Caco-2 (cell line): ENCODE results near the gene BRSK2. TPM values are rescaled to one million over a fixed set of nuclear protein-coding genes. Genes with fewer than 3 reads are reported as not detected.

ENCODE experiments used
- BruUV-seq: library from RNA; stranded (reverse); fragments of 400-500 nt; replicated peaks from 2 replicates; lab custom pipeline; 2021; lab: Mats Ljungman, UMichigan
- CTCF ChIA-PET: fragments of 300-600 bp; sonication (Branson Sonifier 250); formaldehyde crosslinking; loops from one replicate; lab custom pipeline; 2022; ENCODE audit warnings: antibody characterized with exemption; lab: Charles Lee
- POLR2A ChIA-PET: fragments of 300-600 bp; sonication (Branson Sonifier 250); formaldehyde crosslinking; loops from one replicate; lab custom pipeline; 2022; ENCODE audit warnings: antibody characterized with exemption; lab: Charles Lee
- DNase-seq, 2 experiments: peaks; one replicate each; pipeline versions ENCODE4 v3.0.0 to v3.0.0-alpha.2; 2020 to 2022
- H3K27me3 ChIP-seq: replicated peaks from 2 replicates; pipeline ENCODE4 v1.6.0; 2011; ENCODE audit warnings: low read length; ENCODE audit not compliant: control insufficient read depth, insufficient read depth
- H3K36me3 ChIP-seq: 2 replicates; pipeline ENCODE4 v1.5.1; 2011; ENCODE audit warnings: low read length; ENCODE audit not compliant: control insufficient read depth, insufficient read depth
- H3K4me1 ChIP-seq: fragments of 250-450 bp; sonication (Bioruptor Pico); 2 replicates; pipeline ENCODE4 v1.5.1; 2020; ENCODE audit warnings: mild to moderate bottlenecking
- H3K4me3 ChIP-seq: 2 replicates; pipeline ENCODE4 v1.5.1; 2011; ENCODE audit warnings: low read depth, mild to moderate bottlenecking, control low read depth, low read length
- H3K9me3 ChIP-seq: fragments of 250-450 bp; sonication (Bioruptor Pico); 2 replicates; pipeline ENCODE4 v1.5.1; 2020; ENCODE audit warnings: mild to moderate bottlenecking, moderate library complexity
- H3K27ac Mint-ChIP-seq: one replicate; pipeline ENCODE4 v1.8.0; 2022; ENCODE audit warnings: mixed read lengths; ENCODE audit not compliant: unreplicated experiment
- H3K27me3 Mint-ChIP-seq: one replicate; pipeline ENCODE4 v1.8.0; 2022; ENCODE audit warnings: mixed read lengths; ENCODE audit not compliant: insufficient read depth, unreplicated experiment
- H3K36me3 Mint-ChIP-seq: one replicate; pipeline ENCODE4 v1.8.0; 2022; ENCODE audit warnings: mild to moderate bottlenecking, mixed read lengths; ENCODE audit not compliant: insufficient read depth, unreplicated experiment
- H3K4me1 Mint-ChIP-seq: one replicate; pipeline ENCODE4 v1.8.0; 2022; ENCODE audit warnings: low read depth, mixed read lengths; ENCODE audit not compliant: unreplicated experiment
- H3K4me3 Mint-ChIP-seq: one replicate; pipeline ENCODE4 v1.8.0; 2022; ENCODE audit warnings: mild to moderate bottlenecking, moderate library complexity, mixed read lengths; ENCODE audit not compliant: unreplicated experiment
- H3K9me3 Mint-ChIP-seq: one replicate; pipeline ENCODE4 v1.8.0; 2022; ENCODE audit warnings: mixed read lengths; ENCODE audit not compliant: unreplicated experiment
- CTCF ChIP-seq, 2 experiments: fragments of 200-600 bp in 1 of 2; IDR thresholded peaks; 1 replicate in 1 of 2; 2 replicates in 1 of 2; pipeline versions ENCODE4 v1.5.1 to v1.8.0; 2011 to 2022; ENCODE audit warnings: antibody characterized with exemption in 1 of 2, control low read depth in 1 of 2, inconsistent platforms in 1 of 2, low read depth in 1 of 2, low read length in 1 of 2, mild to moderate bottlenecking in 1 of 2, moderate library complexity in 1 of 2; ENCODE audit not compliant: insufficient read depth in 1 of 2, severe bottlenecking in 1 of 2, unreplicated experiment in 1 of 2
- intact Hi-C: fragments of 100-400 bp; cut with micrococcal nuclease; formaldehyde crosslinking; loops from one replicate; pipeline ENCODE4 v1.10.0; 2022; ENCODE audit not compliant: unreplicated experiment
- total RNA-seq: library from RNA; stranded (reverse); gene quantifications from 2 replicates; pipeline ENCODE4 v1.2.3, GENCODE V29; 2022

The BRSK2 gene
- total RNA-seq, 1 experiment from 2014 or later: 32.8 TPM

DNA sequence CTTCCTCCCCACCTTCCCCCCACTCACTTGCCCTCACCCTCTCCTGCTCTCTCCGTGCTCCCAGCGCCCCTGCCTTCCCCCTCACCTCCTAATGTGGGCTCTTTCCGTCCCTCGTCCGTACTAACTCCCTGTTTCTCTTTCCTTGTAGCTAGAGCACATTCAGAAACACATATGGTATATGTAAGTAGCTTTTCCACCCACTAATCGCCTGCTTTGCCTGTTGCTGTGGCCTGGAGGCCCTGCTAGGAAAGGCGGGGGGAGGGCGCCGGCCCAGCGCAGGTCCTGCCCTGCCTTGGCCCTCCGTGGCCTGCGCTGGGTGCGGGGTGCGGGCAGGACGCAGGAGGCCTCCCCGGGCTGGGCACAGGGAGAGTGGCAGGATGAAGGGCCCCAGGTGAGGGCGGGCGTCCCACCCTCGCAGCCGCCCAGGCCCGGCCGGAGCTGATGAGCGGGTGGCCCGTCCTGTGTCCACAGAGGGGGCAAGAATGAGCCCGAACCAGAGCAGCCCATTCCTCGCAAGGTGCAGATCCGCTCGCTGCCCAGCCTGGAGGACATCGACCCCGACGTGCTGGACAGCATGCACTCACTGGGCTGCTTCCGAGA is 55.2 kb downstream of the BRSK2 start:
- POLR2A ChIA-PET: no interaction called here

GRCh38 chr11:1445741-1446445 is 56.2 kb downstream of the BRSK2 start:
- CTCF ChIA-PET: no interaction called here
- Mint-ChIP-seq H3K9me3 (no peaks in the 10 kb centered on the region), H3K36me3 (peaks cover 8% of the 10 kb centered on the region), H3K4me1 (no peaks in the 10 kb centered on the region), H3K27me3 (no peaks in the 10 kb centered on the region), H3K27ac (no peak overlapping the region), H3K4me3 (no peak overlapping the region)
- TF ChIP-seq CTCF (IDR thresholded peaks at IDR 0.05; ENCODE audit: insufficient read depth in 1 of 2, low read depth in 1 of 2, low read length in 1 of 2, severe bottlenecking in 1 of 2, unreplicated experiment in 1 of 2): no peak
- no TSS peak for BruUV-seq
- Histone ChIP-seq H3K4me1 (no peaks in the 10 kb centered on the region), H3K9me3 (no peaks in the 10 kb centered on the region), H3K27me3 (no peaks in the 10 kb centered on the region), H3K36me3 (no peaks in the 10 kb centered on the region), H3K4me3 (no peak overlapping the region)
- POLR2A ChIA-PET: no interaction called here
- intact Hi-C loops: no loop called here
- DNase-seq: no peak

More for the DNA sequence above, 55.2 kb downstream of the BRSK2 start:
- Histone ChIP-seq H3K4me3 (no peak overlapping the region), H3K36me3 (no peaks in the 10 kb centered on the region), H3K27me3 (no peaks in the 10 kb centered on the region), H3K9me3 (no peaks in the 10 kb centered on the region), H3K4me1 (no peaks in the 10 kb centered on the region)
- no peaks in the 10 kb centered on the region for H3K9me3 Mint-ChIP-seq
- no peak for DNase-seq
- intact Hi-C loops: no loop called here
- H3K36me3 Mint-ChIP-seq: peaks cover 8% of the 10 kb centered on the region
- H3K4me1 Mint-ChIP-seq: no peaks in the 10 kb centered on the region
- no peak overlapping the region for H3K4me3 Mint-ChIP-seq
- BruUV-seq: no TSS peak
- H3K27ac Mint-ChIP-seq: no peak overlapping the region
- TF ChIP-seq CTCF (IDR thresholded peaks at IDR 0.05; ENCODE audit: insufficient read depth in 1 of 2, low read depth in 1 of 2, low read length in 1 of 2, severe bottlenecking in 1 of 2, unreplicated experiment in 1 of 2): no peak
- no peaks in the 10 kb centered on the region for H3K27me3 Mint-ChIP-seq
- CTCF ChIA-PET: interaction anchor here (0.6 kb wide), 1 partner anchor 136 kb away, joined by 3 read pairs; no protein-coding TSS in a partner anchor

- Mint-ChIP-seq H3K27me3 (no peaks in the 10 kb centered on the region), H3K36me3 (peaks cover 8% of the 10 kb centered on the region), H3K4me1 (no peaks in the 10 kb centered on the region), H3K9me3 (no peaks in the 10 kb centered on the region), H3K4me3 (no peak overlapping the region), H3K27ac (no peak overlapping the region)
- POLR2A ChIA-PET: no interaction called here
- CTCF ChIA-PET: no interaction called here
- H3K36me3 ChIP-seq: no peaks in the 10 kb centered on the region
- no peaks in the 10 kb centered on the region for H3K27me3 ChIP-seq
- no peak overlapping the region for H3K4me3 ChIP-seq
- DNase-seq: no peak
- intact Hi-C loops: no loop called here
- BruUV-seq: no TSS peak
- TF ChIP-seq CTCF (IDR thresholded peaks at IDR 0.05; ENCODE audit: insufficient read depth in 1 of 2, low read depth in 1 of 2, low read length in 1 of 2, severe bottlenecking in 1 of 2, unreplicated experiment in 1 of 2): no peak
- no peaks in the 10 kb centered on the region for H3K4me1 ChIP-seq
- H3K9me3 ChIP-seq: no peaks in the 10 kb centered on the region
Observed at GRCh38 chr11:1446623-1447022, 56.9 kb downstream of the BRSK2 start.
